CD14-positive monocyte (primary cell): ENCODE results near the gene TRIM65. TPM values are rescaled to one million over a fixed set of nuclear protein-coding genes. Genes with fewer than 3 reads are reported as not detected.

Experiments
- DNase-seq, 3 donors: peaks; one replicate each; pipeline ENCODE4 v3.0.0-alpha.2; 2011 to 2022
- H2AFZ ChIP-seq: 2 replicates; pipeline ENCODE4 v1.6.0; 2012; ENCODE audit warnings: mild to moderate bottlenecking, low read depth, low read length, inconsistent platforms; ENCODE audit not compliant: insufficient read depth, poor library complexity, severe bottlenecking
- H3K27ac ChIP-seq, 2 donors: 1 replicate in 1 of 2; 2 replicates in 1 of 2; pipeline ENCODE4 v1.5.1; 2012 to 2013; ENCODE audit warnings: low read length in 2 of 2, control low read depth in 1 of 2, inconsistent platforms in 1 of 2, low read depth in 1 of 2, mild to moderate bottlenecking in 1 of 2
- H3K27me3 ChIP-seq, 2 donors: one replicate each; pipeline versions ENCODE4 v1.6.0 to v1.6.1; 2011 to 2013; ENCODE audit warnings: low read length in 2 of 2; ENCODE audit not compliant: control insufficient read depth in 2 of 2, insufficient read depth in 2 of 2
- H3K36me3 ChIP-seq, 2 donors: replicated peaks in 1 of 2; 1 replicate in 1 of 2; 2 replicates in 1 of 2; pipeline versions ENCODE4 v1.5.1 to v1.6.1; 2012 to 2013; ENCODE audit warnings: low read length in 2 of 2, control low read depth in 1 of 2, inconsistent platforms in 1 of 2, mild to moderate bottlenecking in 1 of 2; ENCODE audit not compliant: insufficient read depth in 2 of 2, control insufficient read depth in 1 of 2
- H3K4me1 ChIP-seq, 2 donors: 1 replicate in 1 of 2; 2 replicates in 1 of 2; pipeline versions ENCODE4 v1.5.1 to v1.6.1; 2012 to 2013; ENCODE audit warnings: low read length in 2 of 2, control low read depth in 1 of 2, inconsistent platforms in 1 of 2, mild to moderate bottlenecking in 1 of 2, moderate library complexity in 1 of 2; ENCODE audit not compliant: insufficient read depth in 2 of 2, control insufficient read depth in 1 of 2
- H3K4me2 ChIP-seq: replicated peaks from 2 replicates; pipeline ENCODE3; 2012; ENCODE audit warnings: low read length, moderate library complexity, mild to moderate bottlenecking; ENCODE audit not compliant: poor library complexity, severe bottlenecking; ENCODE audit errors: extremely low read depth
- H3K4me3 ChIP-seq, 3 experiments: fragments of 200-600 bp in 1 of 3; sonication (generic) in 1 of 3; replicated peaks in 1 of 3; 1 replicate in 2 of 3; 2 replicates in 1 of 3; pipeline ENCODE4 v1.5.1; 2011 to 2013; ENCODE audit warnings: low read length in 3 of 3, mild to moderate bottlenecking in 3 of 3, control low read depth in 2 of 3, low read depth in 2 of 3, inconsistent platforms in 1 of 3, moderate library complexity in 1 of 3
- H3K79me2 ChIP-seq: 2 replicates; pipeline ENCODE4 v1.6.0; 2012; ENCODE audit warnings: mild to moderate bottlenecking, control low read depth, inconsistent platforms, low read length, moderate library complexity; ENCODE audit not compliant: insufficient read depth
- H3K9ac ChIP-seq: 2 replicates; pipeline ENCODE4 v1.6.0; 2017; ENCODE audit warnings: low read length, mild to moderate bottlenecking; ENCODE audit not compliant: insufficient read depth, poor library complexity, severe bottlenecking
- H3K9me3 ChIP-seq, 2 donors: replicated peaks in 1 of 2; 1 replicate in 1 of 2; 2 replicates in 1 of 2; pipeline versions ENCODE4 v1.5.1 to v1.6.1; 2012 to 2013; ENCODE audit warnings: low read length in 2 of 2, control low read depth in 1 of 2; ENCODE audit not compliant: control insufficient read depth in 1 of 2, insufficient read depth in 1 of 2
- H4K20me1 ChIP-seq: 2 replicates; pipeline ENCODE4 v1.6.0; 2012; ENCODE audit warnings: mild to moderate bottlenecking, low read length, control low read depth, moderate library complexity; ENCODE audit not compliant: insufficient read depth
- H3K27ac Mint-ChIP-seq, 7 donors: one replicate each; pipeline ENCODE4 v1.8.0; 2020; ENCODE audit warnings: mild to moderate bottlenecking in 7 of 7, mixed read lengths in 7 of 7, moderate library complexity in 6 of 7, inconsistent platforms in 2 of 7
- H3K27me3 Mint-ChIP-seq, 3 donors: one replicate each; pipeline ENCODE4 v1.8.0; 2021 to 2022; ENCODE audit warnings: low read depth in 3 of 3, mild to moderate bottlenecking in 3 of 3, mixed read lengths in 3 of 3, moderate library complexity in 3 of 3, inconsistent platforms in 1 of 3
- H3K36me3 Mint-ChIP-seq, 2 donors: one replicate each; pipeline ENCODE4 v1.8.0; 2020; ENCODE audit warnings: mixed read lengths in 2 of 2, inconsistent platforms in 1 of 2, mild to moderate bottlenecking in 1 of 2
- H3K4me1 Mint-ChIP-seq: one replicate; pipeline ENCODE4 v1.8.0; 2020; ENCODE audit warnings: mild to moderate bottlenecking, mixed read lengths
- H3K4me3 Mint-ChIP-seq, 2 donors: one replicate each; pipeline ENCODE4 v1.8.0; 2020; ENCODE audit warnings: mild to moderate bottlenecking in 2 of 2, mixed read lengths in 2 of 2, moderate library complexity in 1 of 2
- H3K9me3 Mint-ChIP-seq, 7 donors: one replicate each; pipeline ENCODE4 v1.8.0; 2020 to 2022; ENCODE audit warnings: mixed read lengths in 7 of 7, mild to moderate bottlenecking in 6 of 7, moderate library complexity in 6 of 7, inconsistent platforms in 2 of 7
- CTCF ChIP-seq: fragments of 200-600 bp; IDR thresholded peaks from one replicate; pipeline ENCODE4 v1.8.0; 2022; ENCODE audit warnings: antibody characterized with exemption, mild to moderate bottlenecking
- WGBS: methylation state at CpG from one replicate; pipeline ENCODE4 v1.1.5; 2013; ENCODE audit warnings: missing lambda C conversion rate; ENCODE audit not compliant: insufficient coverage; 5-methylcytosine and 5-hydroxymethylcytosine counted together
- intact Hi-C, 2 donors: fragments of 100-400 bp; cut with micrococcal nuclease; formaldehyde crosslinking; loops; one replicate each; pipeline versions ENCODE4 v1.15.0 to v1.15.1; 2023
- polyA plus RNA-seq, 3 donors: library from polyadenylated mRNA; depleted of rRNA in 1 of 3; unstranded in 2 of 3; stranded (reverse) in 1 of 3; fragments of 300-500 nt in 2 of 3; fragments of >200 nt in 1 of 3; fragmentation: Illumina TruSeq in 2 of 3; gene quantifications; 1 replicate in 2 of 3; 2 replicates in 1 of 3; pipeline ENCODE4 v1.2.3, GENCODE V29; 2012 to 2021

Gene TRIM65
- polyA plus RNA-seq, 3 donors, result 5.6 to 10.4 (median 5.9) TPM

GRCh38 chr17:75932852-75933251 lies 36.1 kb upstream of the TRIM65 start:
- no peak for TF ChIP-seq CTCF
- Mint-ChIP-seq H3K36me3 (no peaks in the 10 kb centered on the region), H3K4me3 (no peak overlapping the region), H3K27me3 (peaks cover 0 to 3% (median 2%) of the 10 kb centered on the region in 3 donors), H3K9me3 (peaks cover 0 to 2% (median 0%) of the 10 kb centered on the region in 7 donors), H3K4me1 (no peaks in the 10 kb centered on the region), H3K27ac (peak overlapping the region in 1 of 7 donors; percentile 72)
- Histone ChIP-seq H3K79me2 (no peaks in the 10 kb centered on the region), H3K27ac (no peak overlapping the region), H3K4me2 (no peak overlapping the region), H4K20me1 (no peaks in the 10 kb centered on the region), H3K9ac (no peak overlapping the region), H3K4me1 (no peaks in the 10 kb centered on the region), H3K4me3 (no peak overlapping the region), H3K36me3 (no peaks in the 10 kb centered on the region), H3K9me3 (no peaks in the 10 kb centered on the region), H3K27me3 (no peaks in the 10 kb centered on the region), H2AFZ (no peak overlapping the region)
- 98% methylated on average over 3 of the region's 5 CpGs for WGBS
- no peak for DNase-seq
- intact Hi-C loops, result no loop called here

- TF ChIP-seq CTCF, result no peak
- DNase-seq, result no peak
These were observed 34.3 kb upstream of the TRIM65 start for GRCh38 chr17:75931062-75931461.

More at GRCh38 chr17:75931062-75931461, 34.3 kb upstream of the TRIM65 start:
- Histone ChIP-seq H3K9me3 (no peaks in the 10 kb centered on the region), H2AFZ (no peak overlapping the region), H3K27ac (no peak overlapping the region), H3K4me2 (no peak overlapping the region), H4K20me1 (no peaks in the 10 kb centered on the region), H3K9ac (no peak overlapping the region), H3K27me3 (no peaks in the 10 kb centered on the region), H3K4me3 (no peak overlapping the region), H3K79me2 (no peaks in the 10 kb centered on the region), H3K4me1 (peaks cover 0 to 8% of the 10 kb centered on the region in 2 donors), H3K36me3 (no peaks in the 10 kb centered on the region)
- H3K4me1 Mint-ChIP-seq, result peaks cover 8% of the 10 kb centered on the region
- intact Hi-C loops, result no loop called here
- H3K4me3 Mint-ChIP-seq, result no peak overlapping the region
- WGBS, result 90% methylated on average over 2 of the region's 4 CpGs
- H3K9me3 Mint-ChIP-seq, result peaks cover 0 to 2% (median 0%) of the 10 kb centered on the region in 7 donors
- peaks cover 0 to 3% (median 2%) of the 10 kb centered on the region in 3 donors for H3K27me3 Mint-ChIP-seq
- no peak overlapping the region for H3K27ac Mint-ChIP-seq
- H3K36me3 Mint-ChIP-seq, result no peaks in the 10 kb centered on the region
